Upper lobe of left lung (tissue), 6 donors: ENCODE data around the gene JMJD6. TPM values are rescaled to one million over a fixed set of nuclear protein-coding genes. Genes with fewer than 3 reads are reported as not detected.

Source experiments
- ATAC-seq, 2 donors: fragments of 200-7000 bp; cut with Tn5 transposase; one replicate each; pipeline ENCODE4 v1.9.1; 2022; ENCODE audit warnings: mild to moderate bottlenecking in 2 of 2, moderate library complexity in 2 of 2; ENCODE audit not compliant: low FRiP score in 2 of 2
- DNase-seq, 2 donors: peaks; one replicate each; pipeline ENCODE4 v3.0.0-alpha.2; 2019 to 2020
- H3K27ac ChIP-seq, 4 donors: fragments of 200-600 bp; sonication (generic); one replicate each; pipeline ENCODE4 v1.5.1; 2016 to 2019
- H3K27me3 ChIP-seq, 4 donors: fragments of 200-600 bp; sonication (generic); one replicate each; pipeline ENCODE4 v1.5.1; 2017 to 2019
- H3K36me3 ChIP-seq, 4 donors: fragments of 200-600 bp; sonication (generic); one replicate each; pipeline ENCODE4 v1.5.1; 2016 to 2019
- H3K4me1 ChIP-seq, 4 donors: fragments of 200-600 bp; sonication (generic); one replicate each; pipeline ENCODE4 v1.5.1; 2018 to 2019
- H3K4me3 ChIP-seq, 4 donors: fragments of 200-600 bp; sonication (generic); one replicate each; pipeline ENCODE4 v1.5.1; 2017 to 2019; ENCODE audit warnings: mild to moderate bottlenecking in 2 of 4, moderate library complexity in 1 of 4
- H3K9me3 ChIP-seq, 4 donors: fragments of 200-600 bp; sonication (generic); one replicate each; pipeline ENCODE4 v1.5.1; 2018 to 2019
- CTCF ChIP-seq, 6 experiments: fragments of 450-650 bp in 4 of 6; fragments of 200-600 bp in 2 of 6; sonication (generic) in 2 of 6; IDR thresholded peaks; one replicate each; pipeline ENCODE4 v1.5.1; 2016 to 2019; ENCODE audit warnings: antibody characterized with exemption in 6 of 6
- EP300 ChIP-seq, 4 donors: sonication (generic); formaldehyde crosslinking; IDR thresholded peaks; one replicate each; pipeline ENCODE4 v1.5.1; 2017; ENCODE audit warnings: antibody characterized with exemption in 4 of 4, control low read depth in 2 of 4
- POLR2A ChIP-seq, 4 donors: fragments of 450-650 bp; IDR thresholded peaks; one replicate each; pipeline ENCODE4 v1.5.1; 2016 to 2017; ENCODE audit warnings: antibody characterized with exemption in 4 of 4, mild to moderate bottlenecking in 2 of 4
- POLR2AphosphoS5 ChIP-seq, 2 donors: sonication (generic); formaldehyde crosslinking; IDR thresholded peaks; one replicate each; pipeline ENCODE4 v1.5.1; 2017; ENCODE audit warnings: antibody characterized with exemption in 2 of 2
- WGBS, 2 donors: methylation state at CpG; one replicate each; pipeline ENCODE4 v1.1.5; 2017 to 2018; 5-methylcytosine and 5-hydroxymethylcytosine counted together
- small RNA-seq, 4 donors: library from RNA; depleted of rRNA; stranded (forward); fragments of <200 nt; gene quantifications; one replicate each; pipeline ENCODE3, GENCODE V24; 2016
- total RNA-seq, 6 donors: library from RNA; depleted of rRNA in 4 of 6; stranded (reverse); fragments of >200 nt in 4 of 6; gene quantifications; one replicate each; pipeline versions ENCODE4 v1.1.0 to v1.2.1, GENCODE V29; 2016 to 2021
- donor health status: DM: no; HTN: no; CAD: no; lungs with moderate emphysema.
- donor health status: DM: no; HTN: yes; CAD: no; lungs with severe emphysema.

Gene JMJD6
- total RNA-seq, 6 donors from 2014 or later = 23.3 to 63.9 (median 31.0) TPM

GRCh38 chr17:76671123-76671911, 55.1 kb downstream of the JMJD6 start:
- DNase-seq = peak; percentile 96 to 100
- peak overlapping the region in 3 of 4 donors; percentile 44 to 67 (median 65) for H3K4me3 ChIP-seq
- H3K27ac ChIP-seq = peak overlapping the region; percentile 86 to 96 (median 90)
- TF ChIP-seq EP300 (IDR thresholded peaks at IDR 0.05) (no peak), POLR2A (IDR thresholded peaks at IDR 0.05) (peak in 1 of 4 donors; percentile 69), CTCF (IDR thresholded peaks at IDR 0.05) (no peak), POLR2AphosphoS5 (IDR thresholded peaks at IDR 0.05) (peak; percentile 66 to 69)
- peak; percentile 99 for ATAC-seq
- H3K36me3 ChIP-seq = peaks cover 0 to 7% (median 0%) of the 10 kb centered on the region in 4 donors
- WGBS, 2 donors = 20 to 26% methylated on average over 21 to 22 of the region's 32 CpGs
- H3K9me3 ChIP-seq = no peaks in the 10 kb centered on the region
- H3K4me1 ChIP-seq = peaks cover 12 to 31% (median 19%) of the 10 kb centered on the region in 4 donors
- H3K27me3 ChIP-seq = no peaks in the 10 kb centered on the region

- Histone ChIP-seq H3K9me3 (no peaks in the 10 kb centered on the region), H3K27ac (peak overlapping the region; percentile 86 to 96 (median 90))
Observed at GRCh38 chr17:76670718-76671122, 55.7 kb downstream of the JMJD6 start.

GRCh38 chr17:76670020-76670717, 56.2 kb downstream of the JMJD6 start:
- Histone ChIP-seq H3K36me3 (no peaks in the 10 kb centered on the region), H3K27me3 (no peaks in the 10 kb centered on the region), H3K4me1 (peaks cover 12 to 31% (median 19%) of the 10 kb centered on the region in 4 donors), H3K27ac (peak overlapping the region in 3 of 4 donors; percentile 86 to 96 (median 89)), H3K4me3 (no peak overlapping the region), H3K9me3 (no peaks in the 10 kb centered on the region)
- DNase-seq (peak in 1 of 2 donors; percentile 77), ATAC-seq (peak in 1 of 2 donors; percentile 31)
- WGBS, 2 donors = 77 to 81% methylated on average over 9 of the region's 9 CpGs
- TF ChIP-seq CTCF (IDR thresholded peaks at IDR 0.05) = no peak
- TF ChIP-seq POLR2AphosphoS5 (IDR thresholded peaks at IDR 0.05) = no peak
- TF ChIP-seq POLR2A (IDR thresholded peaks at IDR 0.05) = no peak
- TF ChIP-seq EP300 (IDR thresholded peaks at IDR 0.05) = no peak

More at GRCh38 chr17:76670718-76671122, 55.7 kb downstream of the JMJD6 start:
- DNase-seq = peak in 1 of 2 donors; percentile 73
- TF ChIP-seq POLR2A (IDR thresholded peaks at IDR 0.05) (no peak), EP300 (IDR thresholded peaks at IDR 0.05) (no peak), CTCF (IDR thresholded peaks at IDR 0.05) (no peak), POLR2AphosphoS5 (IDR thresholded peaks at IDR 0.05) (no peak)
- H3K4me3 ChIP-seq = peak overlapping the region in 1 of 4 donors; percentile 67
- H3K27me3 ChIP-seq = no peaks in the 10 kb centered on the region
- ATAC-seq = no peak
- 54 to 71% methylated on average over 9 of the region's 9 CpGs for WGBS, 2 donors
- peaks cover 0 to 2% (median 0%) of the 10 kb centered on the region in 4 donors for H3K36me3 ChIP-seq
- H3K4me1 ChIP-seq = peaks cover 12 to 31% (median 19%) of the 10 kb centered on the region in 4 donors

Small RNA genes within 50 kb of the gene (small RNA-seq; reads per million reads assigned to genes)
- gene AC005837.3 (0 reads per million in 4 donors), gene RF02271 (0 reads per million in 4 donors), gene RNU6-97P (0 reads per million in 4 donors), gene RNY4P36 (0 to 1.4 (median 0.07) reads per million in 4 donors)

Other genes starting within 250 kb of the JMJD6 start
- 100 to 1,000 TPM in 2 of 6 donors, 10 to 100 TPM in 4; 34.3 to 137 (median 47.6) TPM for gene RHBDF2, start 225.2 kb downstream of the JMJD6 start, total RNA-seq
- gene CYGB, start 188.9 kb downstream of the JMJD6 start, total RNA-seq = 10 to 100 TPM in 5 of 6 donors, 1 to 10 TPM in 1; 6.4 to 33.9 (median 16.6) TPM
- gene PRCD, start 186.6 kb downstream of the JMJD6 start, total RNA-seq = 10 to 100 TPM in 1 of 6 donors, 1 to 10 TPM in 4, not detected in 1; 3.0 to 13.9 (median 7.2) TPM
- gene ST6GALNAC2, start 140.7 kb downstream of the JMJD6 start, total RNA-seq = 10 to 100 TPM; 24.4 to 63.5 (median 39.8) TPM
- 10 to 100 TPM in 4 of 6 donors, 1 to 10 TPM in 2; 8.3 to 20.4 (median 19.1) TPM for gene ST6GALNAC1, start 82.8 kb downstream of the JMJD6 start, total RNA-seq
- gene MXRA7, start 15.6 kb downstream of the JMJD6 start, total RNA-seq = 100 to 1,000 TPM in 1 of 6 donors, 10 to 100 TPM in 5; 21.0 to 147 (median 73.5) TPM
- 10 to 100 TPM; 13.6 to 38.9 (median 28.3) TPM for gene METTL23, start 233 bp upstream of the JMJD6 start, total RNA-seq
- 100 to 1,000 TPM; 133 to 454 (median 211) TPM for gene SRSF2, start 10.7 kb upstream of the JMJD6 start, total RNA-seq
- gene MFSD11, start 11.5 kb upstream of the JMJD6 start, total RNA-seq = 10 to 100 TPM; 23.9 to 49.2 (median 34.4) TPM
- gene MGAT5B, start 141.8 kb upstream of the JMJD6 start, total RNA-seq = 1 to 10 TPM in 3 of 6 donors, under 1 TPM in 3; 0.20 to 3.0 (median 0.83) TPM